SK-N-SH treated with all-trans-retinoic acid at 6 μM for 48 hours (cell line): ENCODE measurements around the gene VPS37C.

ENCODE experiments used
- CREB5 ChIP-seq: fragments of 250-450 bp; sonication (Bioruptor Pico); IDR thresholded peaks from 2 replicates; pipeline ENCODE4 v1.5.1; 2020; ENCODE audit warnings: low read depth, mild to moderate bottlenecking, moderate library complexity
- CSDC2 ChIP-seq: fragments of 250-450 bp; sonication (Bioruptor Pico); IDR thresholded peaks from 2 replicates; pipeline ENCODE4 v1.5.0; 2020; ENCODE audit warnings: mild to moderate bottlenecking, moderate library complexity
- CSRNP3 ChIP-seq: fragments of 250-450 bp; sonication (Bioruptor Pico); IDR thresholded peaks from 2 replicates; pipeline ENCODE4 v1.5.1; 2021; ENCODE audit warnings: mild to moderate bottlenecking, moderate library complexity
- GLIS3 ChIP-seq: fragments of 250-450 bp; sonication (Bioruptor Pico); IDR thresholded peaks from 2 replicates; pipeline ENCODE4 v1.5.0; 2020; ENCODE audit warnings: mild to moderate bottlenecking, moderate library complexity
- OSR1 ChIP-seq: fragments of 250-450 bp; sonication (Bioruptor Pico); IDR thresholded peaks from 2 replicates; pipeline ENCODE4 v1.8.0; 2022; ENCODE audit warnings: moderate library complexity, mild to moderate bottlenecking, inconsistent platforms
- PATZ1 ChIP-seq: fragments of 250-450 bp; sonication (Bioruptor Pico); IDR thresholded peaks from 2 replicates; pipeline ENCODE4 v1.8.0; 2020; ENCODE audit warnings: mild to moderate bottlenecking, moderate library complexity, borderline replicate concordance
- RARB ChIP-seq: fragments of 250-450 bp; sonication (Bioruptor Pico); IDR thresholded peaks from 2 replicates; pipeline ENCODE4 v1.8.0; 2021; ENCODE audit warnings: mild to moderate bottlenecking, moderate library complexity
- TSHZ2 ChIP-seq: fragments of 250-450 bp; sonication (Bioruptor Pico); IDR thresholded peaks from 2 replicates; pipeline ENCODE4 v1.5.0; 2020; ENCODE audit warnings: mild to moderate bottlenecking, moderate library complexity
- ZNF8 ChIP-seq: fragments of 450-650 bp; formaldehyde crosslinking; IDR thresholded peaks from 2 replicates; pipeline ENCODE4 v1.5.0; 2020; ENCODE audit warnings: mild to moderate bottlenecking, moderate library complexity

GRCh38 chr11:61134801-61135257 lies 26.4 kb downstream of the VPS37C start:
- TF ChIP-seq PATZ1 (CRISPR knock-in tag) (no peak), RARB (CRISPR knock-in tag) (no peak), CSRNP3 (CRISPR knock-in tag) (no peak), TSHZ2 (CRISPR knock-in tag) (no peak), GLIS3 (CRISPR knock-in tag) (no peak), OSR1 (CRISPR knock-in tag) (no peak), CREB5 (no peak), CSDC2 (no peak), ZNF8 (no peak)
